GM12864 (cell line): ENCODE measurements around the gene NFKBIL1.
"Not testable (repeated sequence)": the region's sequence is repeated elsewhere in the genome, so short reads cannot be mapped to it uniquely, and the experiment has no call there.

ENCODE experiments used
- DNase-seq: peaks from one replicate; pipeline ENCODE4 v3.0.0-alpha.2; 2011; ENCODE audit warnings: low read depth
- H3K4me3 ChIP-seq: 2 replicates; pipeline ENCODE4 v1.5.1; 2011; ENCODE audit warnings: mild to moderate bottlenecking, low read depth, low read length, control low read depth
- CTCF ChIP-seq: IDR thresholded peaks from 2 replicates; pipeline ENCODE4 v1.5.1; 2011; ENCODE audit warnings: low read depth, mild to moderate bottlenecking, moderate library complexity, low read length, control low read depth, inconsistent platforms; ENCODE audit errors: missing control alignments

Gene NFKBIL1, protein sequence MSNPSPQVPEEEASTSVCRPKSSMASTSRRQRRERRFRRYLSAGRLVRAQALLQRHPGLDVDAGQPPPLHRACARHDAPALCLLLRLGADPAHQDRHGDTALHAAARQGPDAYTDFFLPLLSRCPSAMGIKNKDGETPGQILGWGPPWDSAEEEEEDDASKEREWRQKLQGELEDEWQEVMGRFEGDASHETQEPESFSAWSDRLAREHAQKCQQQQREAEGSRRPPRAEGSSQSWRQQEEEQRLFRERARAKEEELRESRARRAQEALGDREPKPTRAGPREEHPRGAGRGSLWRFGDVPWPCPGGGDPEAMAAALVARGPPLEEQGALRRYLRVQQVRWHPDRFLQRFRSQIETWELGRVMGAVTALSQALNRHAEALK

GRCh38 chr6:31546958-31547726 lies at the start of gene NFKBIL1:
TSS of gene NFKBIL1 (plus strand) at chr6:31547608. CDS start at chr6:31547695, 87 bp downstream.
- TF ChIP-seq CTCF: no peak
- peak within 1 kb of the TSS; percentile 56 for H3K4me3 ChIP-seq
- DNase-seq: peak; percentile 95

GRCh38 chr6:31498748-31499147 lies 48.7 kb upstream of the NFKBIL1 start:
- DNase-seq: no peak
- TF ChIP-seq CTCF: no peak
- peak overlapping the region; percentile 70 for H3K4me3 ChIP-seq

DNA sequence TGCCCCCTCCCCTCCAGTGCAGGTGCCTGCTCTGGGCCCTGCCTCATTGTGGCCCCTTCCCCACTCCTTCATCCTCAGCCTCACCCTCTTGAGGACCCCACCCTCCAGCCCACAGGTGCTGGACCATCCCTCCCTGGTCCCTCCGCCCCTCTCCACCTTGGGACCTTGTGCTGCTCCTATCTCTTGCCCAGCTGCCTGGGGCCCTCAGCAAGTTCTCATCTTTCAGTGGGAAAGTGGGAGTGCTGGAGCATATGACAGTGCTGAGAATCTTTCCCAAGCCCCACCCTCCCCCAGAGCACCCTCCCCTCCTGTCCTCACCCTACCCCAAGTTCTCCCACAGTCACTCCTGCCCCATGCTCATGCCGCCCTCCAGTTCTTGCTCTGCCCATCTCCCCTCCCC lies 47.8 kb upstream of the NFKBIL1 start:
- DNase-seq, H3K4me3 ChIP-seq: not testable (repeated sequence)

- H3K4me3 ChIP-seq: no peak overlapping the region
- DNase-seq: no peak
- TF ChIP-seq CTCF: no peak
Observed at GRCh38 chr6:31502586-31502985, 44.8 kb upstream of the NFKBIL1 start.

DNA sequence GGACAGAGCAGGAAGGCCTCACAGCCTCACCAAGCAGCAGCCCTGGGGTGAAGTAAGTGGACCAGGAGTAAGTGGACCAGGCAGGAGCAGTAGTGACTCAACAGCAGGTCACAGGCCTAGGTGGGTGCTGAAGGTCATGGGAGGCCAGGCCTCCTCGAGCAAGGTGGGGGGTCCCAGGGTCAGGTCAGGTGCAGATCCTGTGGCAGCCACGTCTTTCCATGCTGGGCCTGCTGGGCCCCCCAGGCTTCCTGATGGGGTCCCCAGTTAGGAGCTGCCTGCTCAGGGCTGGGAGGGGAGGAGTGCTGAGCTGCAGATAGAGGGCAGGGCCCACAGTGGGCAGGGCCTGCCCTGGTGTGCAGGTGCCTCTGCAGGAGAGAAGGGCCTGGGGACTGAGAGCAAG lies 38.4 kb upstream of the NFKBIL1 start:
- H3K4me3 ChIP-seq, DNase-seq: not testable (repeated sequence)

- TF ChIP-seq CTCF: no peak
- no peak overlapping the region for H3K4me3 ChIP-seq
- DNase-seq: no peak
Observed at GRCh38 chr6:31510007-31510406, 37.4 kb upstream of the NFKBIL1 start.

- DNase-seq: no peak
- no peak for TF ChIP-seq CTCF
- no peak overlapping the region for H3K4me3 ChIP-seq
Observed at GRCh38 chr6:31513456-31514165, 33.8 kb upstream of the NFKBIL1 start.

DNA sequence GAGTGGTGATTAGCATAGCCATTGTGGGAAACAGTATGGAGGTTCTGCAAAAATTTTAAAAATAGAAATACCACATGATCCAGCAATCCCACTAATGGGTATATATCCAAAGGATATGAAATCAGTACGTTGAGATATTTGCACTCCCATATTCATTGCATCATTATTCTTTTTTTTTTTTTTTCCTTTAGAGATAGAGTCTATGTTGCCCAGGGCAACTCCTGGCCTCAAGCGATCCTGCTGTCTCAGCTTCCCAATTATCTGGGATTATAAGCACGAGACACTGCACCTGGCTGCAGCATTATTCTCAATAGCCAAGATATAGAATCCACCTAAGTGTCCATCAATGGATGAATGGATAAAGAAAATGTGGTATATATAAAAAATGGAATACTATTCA lies 25.6 kb upstream of the NFKBIL1 start:
- no peak for TF ChIP-seq CTCF
- H3K4me3 ChIP-seq: no peak overlapping the region
- no peak for DNase-seq
